ENCODE measurements around the gene FNDC5.

FNDC5 gene

GRCh38 chr1:32884032-32884372 is 13.3 kb upstream of the FNDC5 start:
- DNase-seq (ENCODE audit: low spot score) = no peak

GRCh38 chr1:32883338-32884031 is 12.8 kb upstream of the FNDC5 start:
- no peak for DNase-seq (ENCODE audit: low spot score)

GRCh38 chr1:32881871-32882850 is 11.4 kb upstream of the FNDC5 start:
- no peak for DNase-seq (ENCODE audit: low spot score)

- DNase-seq (ENCODE audit: low spot score) = no peak
Measured at GRCh38 chr1:32881291-32881690, 10.6 kb upstream of the FNDC5 start.

- no peak for DNase-seq (ENCODE audit: low spot score)
Measured at GRCh38 chr1:32878637-32879041, 7.9 kb upstream of the FNDC5 start.

GRCh38 chr1:32878183-32878582 is 7.5 kb upstream of the FNDC5 start:
- DNase-seq (ENCODE audit: low spot score) = no peak

GRCh38 chr1:32877211-32878110 is 6.7 kb upstream of the FNDC5 start:
- DNase-seq (ENCODE audit: low spot score) = no peak

- DNase-seq (ENCODE audit: low spot score) = peak; percentile 74
Measured at GRCh38 chr1:32876341-32877210, 5.9 kb upstream of the FNDC5 start.

GRCh38 chr1:32874860-32875752 is 4.4 kb upstream of the FNDC5 start:
- DNase-seq (ENCODE audit: low spot score) = no peak

GRCh38 chr1:32873484-32873883 is 2.8 kb upstream of the FNDC5 start:
- no peak for DNase-seq (ENCODE audit: low spot score)

GRCh38 chr1:32872192-32872460 is 1.4 kb upstream of the FNDC5 start:
- no peak for DNase-seq (ENCODE audit: low spot score)

GRCh38 chr1:32871364-32872191 is 866 bp upstream of the FNDC5 start:
- no peak for DNase-seq (ENCODE audit: low spot score)

GRCh38 chr1:32869923-32870614 is 643 bp downstream of the FNDC5 start:
- DNase-seq (ENCODE audit: low spot score) = no peak

GRCh38 chr1:32868806-32869455 is 1.8 kb downstream of the FNDC5 start:
- no peak for DNase-seq (ENCODE audit: low spot score)

GRCh38 chr1:32868085-32868484 is 2.6 kb downstream of the FNDC5 start:
- no peak for DNase-seq (ENCODE audit: low spot score)

GRCh38 chr1:32867671-32868070 is 3.0 kb downstream of the FNDC5 start:
- DNase-seq (ENCODE audit: low spot score) = no peak

GRCh38 chr1:32867151-32867550 is 3.6 kb downstream of the FNDC5 start:
- DNase-seq (ENCODE audit: low spot score) = no peak

GRCh38 chr1:32865639-32866405 is 4.9 kb downstream of the FNDC5 start:
- no peak for DNase-seq (ENCODE audit: low spot score)
